Measurements from ENCODE around the gene ST3GAL3.

ST3GAL3 gene

DNA sequence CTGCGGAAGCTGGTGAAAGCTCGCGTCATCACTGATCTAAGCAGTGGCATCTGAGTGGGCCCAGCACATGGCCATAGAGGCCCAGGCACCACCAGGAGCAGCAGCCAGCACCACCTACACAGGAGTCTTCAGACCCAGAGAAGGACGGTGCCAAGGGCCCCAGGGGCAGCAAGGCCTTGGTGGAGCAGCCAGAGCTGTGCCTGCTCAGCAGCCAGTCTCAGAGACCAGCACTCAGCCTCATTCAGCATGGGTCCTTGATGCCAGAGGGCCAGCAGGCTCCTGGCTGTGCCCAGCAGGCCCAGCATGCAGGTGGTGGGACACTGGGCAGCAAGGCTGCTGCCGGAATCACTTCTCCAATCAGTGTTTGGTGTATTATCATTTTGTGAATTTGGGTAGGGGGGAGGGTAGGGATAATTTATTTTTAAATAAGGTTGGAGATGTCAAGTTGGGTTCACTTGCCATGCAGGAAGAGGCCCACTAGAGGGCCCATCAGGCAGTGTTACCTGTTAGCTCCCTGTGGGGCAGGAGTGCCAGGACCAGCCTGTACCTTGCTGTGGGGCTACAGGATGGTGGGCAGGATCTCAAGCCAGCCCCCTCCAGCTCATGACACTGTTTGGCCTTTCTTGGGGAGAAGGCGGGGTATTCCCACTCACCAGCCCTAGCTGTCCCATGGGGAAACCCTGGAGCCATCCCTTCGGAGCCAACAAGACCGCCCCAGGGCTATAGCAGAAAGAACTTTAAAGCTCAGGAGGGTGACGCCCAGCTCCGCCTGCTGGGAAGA lies 223.0 kb downstream of the ST3GAL3 start:
- Histone ChIP-seq H3K27ac (ENCODE audit: low read depth, low read length) (no peak overlapping the region), H3K36me3 (ENCODE audit: insufficient read depth, low read length) (no peaks in the 10 kb centered on the region), H3K9me3 (ENCODE audit: insufficient read depth, low read depth, low read length) (no peaks in the 10 kb centered on the region), H3K4me1 (ENCODE audit: insufficient read depth, low read length) (peaks cover 10% of the 10 kb centered on the region), H3K27me3 (ENCODE audit: insufficient read depth, low read length) (peaks cover 11% of the 10 kb centered on the region), H3K4me3 (ENCODE audit: low read length) (no peak overlapping the region), H3K9ac (ENCODE audit: low read depth, low read length) (no peak overlapping the region)
- 82% methylated on average over 10 of the region's 10 CpGs for WGBS

DNA sequence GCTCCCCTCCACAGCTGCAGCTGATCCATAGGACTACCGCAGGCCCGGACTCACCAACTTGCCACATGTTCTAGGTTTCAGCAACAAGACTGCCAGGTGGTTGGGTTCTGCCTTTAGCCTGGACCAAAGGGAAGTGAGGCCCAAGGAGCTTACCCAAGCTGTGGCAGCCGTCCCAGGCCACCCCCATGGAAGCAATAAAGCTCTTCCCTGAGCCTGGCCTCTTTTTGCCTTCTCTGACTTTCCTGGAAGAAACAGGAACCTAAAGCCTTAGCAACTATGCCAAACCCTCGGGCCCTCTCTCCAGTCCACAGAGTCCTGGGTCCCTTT lies 223.6 kb downstream of the ST3GAL3 start:
- Histone ChIP-seq H3K27me3 (ENCODE audit: insufficient read depth, low read length) (peaks cover 15% of the 10 kb centered on the region), H3K9me3 (ENCODE audit: insufficient read depth, low read depth, low read length) (no peaks in the 10 kb centered on the region), H3K36me3 (ENCODE audit: insufficient read depth, low read length) (no peaks in the 10 kb centered on the region), H3K4me3 (ENCODE audit: low read length) (no peak overlapping the region), H3K4me1 (ENCODE audit: insufficient read depth, low read length) (peaks cover 10% of the 10 kb centered on the region), H3K9ac (ENCODE audit: low read depth, low read length) (no peak overlapping the region), H3K27ac (ENCODE audit: low read depth, low read length) (no peak overlapping the region)
- WGBS: 77% methylated on average over 4 of the region's 4 CpGs

DNA sequence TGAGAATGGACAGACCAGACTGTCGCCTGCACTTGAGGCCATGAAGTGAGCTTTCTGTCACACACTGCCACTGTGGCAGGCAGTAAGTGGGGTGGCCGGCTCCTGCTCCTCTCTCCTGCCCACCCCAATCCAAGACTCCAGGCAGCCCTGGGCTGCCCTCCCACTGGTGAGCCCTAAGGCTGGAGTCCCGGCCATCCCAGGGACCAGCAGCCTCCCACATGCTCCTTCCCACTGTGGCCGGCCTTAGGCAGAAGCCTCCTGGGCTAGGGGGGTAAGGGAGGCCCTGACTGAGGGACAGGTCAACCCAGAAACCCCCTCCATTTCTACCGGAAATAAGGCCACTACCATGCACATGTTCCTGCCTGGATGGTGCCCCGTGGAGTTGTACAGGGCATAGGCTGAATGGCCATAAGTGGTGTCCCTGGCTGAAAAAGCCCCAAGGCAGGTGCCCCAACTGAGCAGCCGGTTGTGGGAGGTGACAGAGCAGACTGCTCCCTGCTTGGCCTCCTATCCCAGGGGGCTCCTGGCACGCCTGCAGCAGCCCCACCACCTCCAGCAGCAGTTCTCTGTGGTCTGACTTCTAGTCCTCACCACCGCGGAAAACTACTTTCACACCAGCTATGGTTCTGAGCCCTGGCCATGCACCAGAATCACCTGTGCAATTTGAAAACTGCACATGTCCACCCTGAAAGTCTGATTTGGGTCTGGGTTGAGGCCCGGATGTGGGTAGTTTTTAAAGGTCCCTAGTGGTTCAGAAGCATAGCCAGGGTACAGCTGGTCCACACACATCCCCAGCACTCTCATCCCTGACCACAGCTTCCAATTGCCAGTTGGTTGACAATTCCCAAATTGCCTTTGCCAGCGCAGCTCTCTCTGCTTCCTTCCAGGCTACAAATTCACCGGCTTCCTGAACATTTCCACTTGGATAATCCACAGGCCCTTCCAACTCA lies 224.7 kb downstream of the ST3GAL3 start:
- Histone ChIP-seq H3K9ac (ENCODE audit: low read depth, low read length) (no peak overlapping the region), H3K36me3 (ENCODE audit: insufficient read depth, low read length) (no peaks in the 10 kb centered on the region; the same call in 1 of the 2 replicates), H3K4me3 (ENCODE audit: low read length) (no peak overlapping the region), H3K27ac (ENCODE audit: low read depth, low read length) (no peak overlapping the region), H3K27me3 (ENCODE audit: insufficient read depth, low read length) (peaks cover 24% of the 10 kb centered on the region), H3K9me3 (ENCODE audit: insufficient read depth, low read depth, low read length) (no peaks in the 10 kb centered on the region), H3K4me1 (ENCODE audit: insufficient read depth, low read length) (peaks cover 11% of the 10 kb centered on the region)
- 86% methylated on average over 12 of the region's 13 CpGs for WGBS

DNA sequence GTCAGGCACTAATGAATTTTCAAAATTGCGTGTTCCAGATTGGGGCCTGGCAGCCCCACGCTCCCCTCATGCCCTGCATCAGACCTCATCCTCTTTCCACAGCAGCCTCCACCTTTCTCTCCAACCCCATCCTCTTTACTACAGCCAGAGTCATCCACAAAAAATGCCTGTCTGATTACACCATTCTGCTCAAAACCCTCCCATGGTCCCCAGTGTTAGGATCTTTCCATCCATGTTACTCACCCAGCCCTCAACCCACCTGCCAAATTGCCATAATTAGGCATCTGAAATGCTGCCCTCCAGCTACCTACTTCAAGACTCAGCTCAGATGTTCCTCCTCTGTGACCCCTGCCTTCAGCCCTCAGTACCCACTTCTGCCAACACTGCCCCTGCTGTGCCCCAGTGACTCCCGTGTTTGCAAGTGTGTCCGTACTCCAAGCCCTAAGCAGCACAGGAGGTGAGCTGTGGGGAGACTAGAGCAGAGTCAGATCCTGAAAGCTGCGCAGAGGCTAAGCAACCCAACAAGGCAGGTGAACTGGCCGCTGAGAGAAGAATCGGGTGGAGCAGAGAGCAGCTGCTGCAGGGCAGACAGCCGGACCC lies 225.6 kb downstream of the ST3GAL3 start:
- peaks cover 5% of the 10 kb centered on the region; the same call in 1 of the 2 replicates for H3K36me3 ChIP-seq (ENCODE audit: insufficient read depth, low read length)
- H3K27ac ChIP-seq (ENCODE audit: low read depth, low read length): no peak overlapping the region
- peak overlapping the region; percentile 56 for H3K9ac ChIP-seq (ENCODE audit: low read depth, low read length)
- peak overlapping the region; percentile 61 for H3K4me3 ChIP-seq (ENCODE audit: low read length)
- H3K4me1 ChIP-seq (ENCODE audit: insufficient read depth, low read length): peaks cover 13% of the 10 kb centered on the region
- 31% methylated on average over 8 of the region's 8 CpGs for WGBS
- no peaks in the 10 kb centered on the region for H3K9me3 ChIP-seq (ENCODE audit: insufficient read depth, low read depth, low read length)
- peaks cover 25% of the 10 kb centered on the region for H3K27me3 ChIP-seq (ENCODE audit: insufficient read depth, low read length)

DNA sequence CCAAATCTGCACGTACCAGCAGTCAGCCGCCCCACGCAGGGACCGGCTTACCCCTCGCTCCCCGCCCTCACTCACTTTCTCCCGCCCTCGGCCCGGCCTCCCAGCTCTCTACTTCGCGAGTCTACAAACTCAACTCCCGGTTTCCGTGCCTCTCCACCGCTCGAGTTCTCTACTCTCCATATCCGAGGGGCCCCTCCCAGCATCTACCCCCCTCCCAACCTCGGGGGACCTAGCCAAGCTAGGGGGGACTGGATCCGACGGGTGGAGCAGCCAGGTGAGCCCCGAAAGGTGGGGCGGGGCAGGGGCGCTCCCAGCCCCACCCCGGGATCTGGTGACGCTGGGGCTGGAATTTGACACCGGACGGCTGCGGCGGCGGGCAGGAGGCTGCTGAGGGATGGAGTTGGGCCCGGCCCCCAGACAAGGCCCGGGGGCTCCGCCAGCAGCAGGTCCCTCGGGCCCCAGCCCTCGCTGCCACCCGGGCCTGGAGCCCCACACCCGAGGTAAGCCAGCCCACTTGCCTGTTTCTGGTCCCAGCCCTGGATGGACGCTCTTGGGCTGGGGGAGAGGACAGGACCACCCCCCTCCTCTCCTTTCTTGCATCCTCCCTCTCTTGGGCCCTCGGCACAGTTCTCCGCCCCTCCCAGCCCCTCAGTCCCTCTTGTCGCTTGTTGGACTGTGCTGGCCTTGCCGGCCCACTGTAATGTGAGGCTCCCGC lies 226.2 kb downstream of the ST3GAL3 start, which contains the start of gene ARTN:
Gene ARTN (plus strand): TSS at position 416 of the 715 bp plus-strand sequence. CDS start 1,856 bp downstream, outside the sequence.
- Histone ChIP-seq H3K27ac (ENCODE audit: low read depth, low read length) (0 out of 2 replicates have a peak within 1 kb of the TSS, but pooled peaks have one; percentile 14), H3K9me3 (ENCODE audit: insufficient read depth, low read depth, low read length) (no peaks in the 10 kb centered on the region), H3K4me1 (ENCODE audit: insufficient read depth, low read length) (peaks cover 14% of the 10 kb centered on the region), H3K36me3 (ENCODE audit: insufficient read depth, low read length) (peaks cover 5% of the 10 kb centered on the region; the same call in 1 of the 2 replicates), H3K27me3 (ENCODE audit: insufficient read depth, low read length) (peaks cover 25% of the 10 kb centered on the region), H3K4me3 (ENCODE audit: low read length) (peak within 1 kb of the TSS; percentile 61), H3K9ac (ENCODE audit: low read depth, low read length) (peak within 1 kb of the TSS; percentile 56)
- WGBS: 2% methylated on average over 42 of the region's 42 CpGs

DNA sequence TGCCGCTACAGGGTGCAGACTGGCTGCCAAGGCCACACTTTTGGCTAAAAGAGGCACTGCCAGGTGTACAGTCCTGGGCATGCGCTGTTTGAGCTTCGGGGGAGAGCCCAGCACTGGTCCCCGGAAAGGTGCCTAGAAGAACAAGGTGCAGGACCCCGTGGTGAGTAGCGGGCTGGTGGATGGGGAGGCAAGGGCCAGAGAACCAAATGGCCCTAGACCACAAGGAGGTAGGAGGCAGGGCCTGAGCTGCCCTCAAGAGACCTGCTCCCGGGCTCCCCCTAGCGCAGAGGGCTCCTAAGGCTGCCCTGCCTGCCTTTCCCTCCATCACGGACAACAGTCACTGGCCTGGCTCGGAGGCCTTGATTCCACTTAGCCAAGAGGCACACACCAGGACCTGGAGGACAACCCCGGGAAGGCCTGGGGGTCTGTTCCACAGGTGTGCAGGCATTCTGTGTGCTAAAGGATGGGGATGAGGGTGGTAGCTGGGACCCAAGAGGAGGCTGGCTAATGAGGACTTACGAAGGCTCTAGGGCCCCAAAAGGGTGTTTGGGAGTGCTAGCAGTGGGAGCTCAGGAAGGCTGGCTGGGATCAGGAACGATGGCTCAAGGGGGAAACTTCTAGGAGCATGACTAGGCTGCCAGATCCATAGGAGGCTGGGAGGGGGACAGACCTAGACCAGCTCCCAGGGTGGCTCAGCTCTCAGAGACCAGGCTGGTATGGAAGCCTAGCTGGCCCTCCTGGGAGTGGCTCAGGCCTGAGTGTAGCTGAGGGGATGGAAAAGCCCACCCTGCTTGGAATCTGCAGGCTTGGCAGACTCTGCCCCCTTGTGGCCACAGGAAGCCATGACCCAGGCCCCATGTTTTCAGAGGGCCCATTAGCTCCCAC lies 227.0 kb downstream of the ST3GAL3 start:
- Histone ChIP-seq H3K27ac (ENCODE audit: low read depth, low read length) (0 out of 2 replicates have a peak overlapping the region, but pooled peaks have one; percentile 14), H3K4me3 (ENCODE audit: low read length) (peak overlapping the region; percentile 61), H3K27me3 (ENCODE audit: insufficient read depth, low read length) (peaks cover 25% of the 10 kb centered on the region), H3K9me3 (ENCODE audit: insufficient read depth, low read depth, low read length) (no peaks in the 10 kb centered on the region), H3K4me1 (ENCODE audit: insufficient read depth, low read length) (peaks cover 19% of the 10 kb centered on the region), H3K36me3 (ENCODE audit: insufficient read depth, low read length) (peaks cover 5% of the 10 kb centered on the region; the same call in 1 of the 2 replicates), H3K9ac (ENCODE audit: low read depth, low read length) (no peak overlapping the region)
- WGBS: 58% methylated on average over 13 of the region's 13 CpGs

DNA sequence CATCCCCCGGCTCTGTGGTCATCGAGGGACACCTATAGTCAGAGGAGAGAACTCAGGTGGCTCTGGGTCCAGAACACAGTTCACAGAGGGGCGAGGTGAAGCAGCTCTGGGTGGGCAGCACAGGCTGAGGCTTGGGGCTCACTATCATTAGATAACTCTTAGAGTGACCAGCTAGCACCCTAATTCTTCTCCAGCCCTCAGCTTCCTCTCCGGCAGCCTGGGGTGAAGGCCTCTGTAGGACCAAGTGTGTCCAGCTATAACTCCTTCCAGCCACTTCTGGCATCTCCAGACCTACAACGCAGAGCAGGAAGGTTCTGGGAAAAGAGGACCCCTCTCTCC lies 227.6 kb downstream of the ST3GAL3 start:
- H3K36me3 ChIP-seq (ENCODE audit: insufficient read depth, low read length): peaks cover 5% of the 10 kb centered on the region; the same call in 1 of the 2 replicates
- H3K4me3 ChIP-seq (ENCODE audit: low read length): peak overlapping the region; percentile 64; the same call in 1 of the 2 replicates
- no peaks in the 10 kb centered on the region for H3K9me3 ChIP-seq (ENCODE audit: insufficient read depth, low read depth, low read length)
- H3K9ac ChIP-seq (ENCODE audit: low read depth, low read length): no peak overlapping the region
- no peak overlapping the region for H3K27ac ChIP-seq (ENCODE audit: low read depth, low read length)
- H3K4me1 ChIP-seq (ENCODE audit: insufficient read depth, low read length): peaks cover 17% of the 10 kb centered on the region
- H3K27me3 ChIP-seq (ENCODE audit: insufficient read depth, low read length): peaks cover 25% of the 10 kb centered on the region
- WGBS: 43% methylated on average over 5 of the region's 5 CpGs

DNA sequence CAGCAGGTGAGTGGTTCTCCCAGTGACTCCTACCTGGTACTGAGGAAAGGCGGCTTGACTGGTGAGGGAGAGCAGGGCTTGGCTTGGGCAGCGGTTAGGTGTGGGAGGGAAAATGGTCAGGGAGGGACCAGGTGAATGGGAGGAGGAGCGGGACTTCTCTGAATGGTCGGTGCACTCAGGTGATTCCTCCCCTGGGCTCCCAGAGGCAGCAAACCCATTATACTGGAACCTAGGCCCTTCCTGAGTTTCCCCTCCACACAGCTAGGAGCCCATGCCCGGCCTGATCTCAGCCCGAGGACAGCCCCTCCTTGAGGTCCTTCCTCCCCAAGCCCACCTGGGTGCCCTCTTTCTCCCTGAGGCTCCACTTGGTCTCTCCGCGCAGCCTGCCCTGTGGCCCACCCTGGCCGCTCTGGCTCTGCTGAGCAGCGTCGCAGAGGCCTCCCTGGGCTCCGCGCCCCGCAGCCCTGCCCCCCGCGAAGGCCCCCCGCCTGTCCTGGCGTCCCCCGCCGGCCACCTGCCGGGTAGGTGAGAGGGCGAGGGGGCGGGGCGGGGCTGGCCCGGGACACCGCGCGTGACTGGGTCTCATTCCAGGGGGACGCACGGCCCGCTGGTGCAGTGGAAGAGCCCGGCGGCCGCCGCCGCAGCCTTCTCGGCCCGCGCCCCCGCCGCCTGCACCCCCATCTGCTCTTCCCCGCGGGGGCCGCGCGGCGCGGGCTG lies 228.5 kb downstream of the ST3GAL3 start:
- 8% methylated on average over 48 of the region's 48 CpGs for WGBS
- Histone ChIP-seq H3K4me3 (ENCODE audit: low read length) (peak overlapping the region; percentile 64), H3K36me3 (ENCODE audit: insufficient read depth, low read length) (peaks cover 5% of the 10 kb centered on the region; the same call in 1 of the 2 replicates), H3K9ac (ENCODE audit: low read depth, low read length) (no peak overlapping the region), H3K27me3 (ENCODE audit: insufficient read depth, low read length) (peaks cover 25% of the 10 kb centered on the region), H3K4me1 (ENCODE audit: insufficient read depth, low read length) (peaks cover 16% of the 10 kb centered on the region), H3K27ac (ENCODE audit: low read depth, low read length) (no peak overlapping the region), H3K9me3 (ENCODE audit: insufficient read depth, low read depth, low read length) (no peaks in the 10 kb centered on the region)

DNA sequence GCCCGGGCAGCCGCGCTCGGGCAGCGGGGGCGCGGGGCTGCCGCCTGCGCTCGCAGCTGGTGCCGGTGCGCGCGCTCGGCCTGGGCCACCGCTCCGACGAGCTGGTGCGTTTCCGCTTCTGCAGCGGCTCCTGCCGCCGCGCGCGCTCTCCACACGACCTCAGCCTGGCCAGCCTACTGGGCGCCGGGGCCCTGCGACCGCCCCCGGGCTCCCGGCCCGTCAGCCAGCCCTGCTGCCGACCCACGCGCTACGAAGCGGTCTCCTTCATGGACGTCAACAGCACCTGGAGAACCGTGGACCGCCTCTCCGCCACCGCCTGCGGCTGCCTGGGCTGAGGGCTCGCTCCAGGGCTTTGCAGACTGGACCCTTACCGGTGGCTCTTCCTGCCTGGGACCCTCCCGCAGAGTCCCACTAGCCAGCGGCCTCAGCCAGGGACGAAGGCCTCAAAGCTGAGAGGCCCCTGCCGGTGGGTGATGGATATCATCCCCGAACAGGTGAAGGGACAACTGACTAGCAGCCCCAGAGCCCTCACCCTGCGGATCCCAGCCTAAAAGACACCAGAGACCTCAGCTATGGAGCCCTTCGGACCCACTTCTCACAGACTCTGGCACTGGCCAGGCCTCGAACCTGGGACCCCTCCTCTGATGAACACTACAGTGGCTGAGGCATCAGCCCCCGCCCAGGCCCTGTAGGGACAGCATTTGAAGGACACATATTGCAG lies 229.3 kb downstream of the ST3GAL3 start:
- Histone ChIP-seq H3K9ac (ENCODE audit: low read depth, low read length) (0 out of 2 replicates have a peak overlapping the region, but pooled peaks have one; percentile 52), H3K27ac (ENCODE audit: low read depth, low read length) (no peak overlapping the region), H3K4me1 (ENCODE audit: insufficient read depth, low read length) (peaks cover 16% of the 10 kb centered on the region), H3K4me3 (ENCODE audit: low read length) (peak overlapping the region; percentile 64), H3K9me3 (ENCODE audit: insufficient read depth, low read depth, low read length) (no peaks in the 10 kb centered on the region), H3K27me3 (ENCODE audit: insufficient read depth, low read length) (peaks cover 25% of the 10 kb centered on the region), H3K36me3 (ENCODE audit: insufficient read depth, low read length) (peaks cover 5% of the 10 kb centered on the region; the same call in 1 of the 2 replicates)
- 5% methylated on average over 56 of the region's 56 CpGs for WGBS
